Keratinocyte (primary cell): Measurements from ENCODE around the gene MTUS2. TPM values are rescaled to one million over a fixed set of nuclear protein-coding genes. Genes with fewer than 3 reads are reported as not detected.
A peak's percentile ranks its signal among the peaks of the same experiment; 100 is the strongest.

Experiments
- DNase-seq: peaks from one replicate; pipeline ENCODE4 v3.0.0-alpha.2; 2011; ENCODE audit warnings: low read depth, missing footprints, low spot score
- FAIRE-seq: peaks from 2 replicates; lab custom pipeline; 2011; peaks lifted over from hg19 to GRCh38; lab: Jason Lieb, UNC
- H2AFZ ChIP-seq: 2 replicates; pipeline ENCODE4 v1.6.0; 2012; ENCODE audit warnings: low read length, control low read depth, inconsistent platforms; ENCODE audit not compliant: control insufficient read depth
- H3K27ac ChIP-seq: 2 replicates; pipeline ENCODE4 v1.5.1; 2011; ENCODE audit warnings: low read length; ENCODE audit not compliant: control insufficient read depth, insufficient read depth
- H3K27me3 ChIP-seq: 3 replicates; pipeline ENCODE4 v1.6.0; 2011; ENCODE audit warnings: low read length; ENCODE audit not compliant: control insufficient read depth, insufficient read depth; ENCODE audit errors: extremely low read depth
- H3K36me3 ChIP-seq, 2 experiments: 2 replicates in 1 of 2; 3 replicates in 1 of 2; pipeline ENCODE4 v1.5.1; 2011; ENCODE audit warnings: low read length in 2 of 2, mild to moderate bottlenecking in 1 of 2; ENCODE audit not compliant: control insufficient read depth in 2 of 2, insufficient read depth in 2 of 2; ENCODE audit errors: extremely low read depth in 1 of 2
- H3K4me1 ChIP-seq: 3 replicates; pipeline ENCODE4 v1.5.1; 2011; ENCODE audit warnings: low read length; ENCODE audit not compliant: control insufficient read depth, insufficient read depth; ENCODE audit errors: extremely low read depth
- H3K4me2 ChIP-seq: 3 replicates; pipeline ENCODE4 v1.6.0; 2011; ENCODE audit warnings: low read depth, low read length; ENCODE audit not compliant: control insufficient read depth, insufficient read depth; ENCODE audit errors: extremely low read depth
- H3K4me3 ChIP-seq, 3 experiments: fragments of 200-600 bp in 1 of 3; sonication (generic) in 1 of 3; 2 replicates in 2 of 3; 3 replicates in 1 of 3; pipeline ENCODE4 v1.5.1; 2011 to 2016; ENCODE audit warnings: low read length in 3 of 3, mild to moderate bottlenecking in 3 of 3, control low read depth in 2 of 3, inconsistent platforms in 1 of 3, low read depth in 1 of 3, mixed read lengths in 1 of 3, mixed run types in 1 of 3, moderate library complexity in 1 of 3; ENCODE audit not compliant: control insufficient read depth in 2 of 3, insufficient read depth in 2 of 3; ENCODE audit errors: extremely low read depth in 1 of 3
- H3K79me2 ChIP-seq: 2 replicates; pipeline ENCODE4 v1.6.0; 2012; ENCODE audit warnings: low read length; ENCODE audit not compliant: control insufficient read depth, insufficient read depth
- H3K9ac ChIP-seq: 3 replicates; pipeline ENCODE4 v1.6.0; 2011; ENCODE audit warnings: low read length; ENCODE audit not compliant: control insufficient read depth, insufficient read depth; ENCODE audit errors: extremely low read depth
- H3K9me1 ChIP-seq: 3 replicates; pipeline ENCODE4 v1.6.0; 2011; ENCODE audit warnings: low read length; ENCODE audit not compliant: control insufficient read depth, insufficient read depth; ENCODE audit errors: extremely low read depth
- H3K9me3 ChIP-seq: 2 replicates; pipeline ENCODE4 v1.5.1; 2012; ENCODE audit warnings: low read depth, low read length; ENCODE audit not compliant: control insufficient read depth
- H4K20me1 ChIP-seq: 3 replicates; pipeline ENCODE4 v1.6.0; 2011; ENCODE audit warnings: low read length; ENCODE audit not compliant: control insufficient read depth, insufficient read depth; ENCODE audit errors: extremely low read depth
- EZH2 ChIP-seq: IDR thresholded peaks from one replicate; pipeline ENCODE4 v1.6.1; 2012; ENCODE audit warnings: inconsistent platforms, mild to moderate bottlenecking, low read length, moderate library complexity
- dilution Hi-C: fragments of 300-500 bp; cut with MboI; formaldehyde crosslinking; loops from one replicate; pipeline ENCODE4 v1.7.0; 2020; ENCODE audit warnings: low sequenced_read_pairs; ENCODE audit not compliant: extremely low pct_ligation_motif_present
- polyA plus RNA-seq, 5 experiments: library from polyadenylated mRNA; depleted of rRNA in 3 of 5; stranded (reverse) in 3 of 5; stranded (forward) in 1 of 5; unstranded in 1 of 5; fragments of >200 nt; gene quantifications; 1 replicate in 1 of 5; 2 replicates in 3 of 5; 3 replicates in 1 of 5; pipeline versions ENCODE4 v1.2.1 to v1.2.3, GENCODE V29; 2011 to 2012; ENCODE audit warnings: missing spikeins in 2 of 5, low read depth in 1 of 5, low replicate concordance in 1 of 5
- TF ChIP-seq, protein P1 (sequence below), 3 experiments: IDR thresholded peaks in 1 of 3; conservative IDR thresholded peaks in 1 of 3; optimal IDR thresholded peaks in 1 of 3; 2 replicates in 2 of 3; 3 replicates in 1 of 3; pipeline versions ENCODE3 to v1.5.1; 2011; ENCODE audit warnings: low read length in 3 of 3, mild to moderate bottlenecking in 3 of 3, moderate library complexity in 2 of 3, control low read depth in 1 of 3, inconsistent platforms in 1 of 3; ENCODE audit not compliant: insufficient read depth in 2 of 3; ENCODE audit errors: extremely low read depth in 1 of 3

Gene MTUS2
- polyA plus RNA-seq, 1 donor (not counting 4 experiments of a cell fraction or from before 2014, with no cell fraction given), result 0.17 TPM

DNA sequence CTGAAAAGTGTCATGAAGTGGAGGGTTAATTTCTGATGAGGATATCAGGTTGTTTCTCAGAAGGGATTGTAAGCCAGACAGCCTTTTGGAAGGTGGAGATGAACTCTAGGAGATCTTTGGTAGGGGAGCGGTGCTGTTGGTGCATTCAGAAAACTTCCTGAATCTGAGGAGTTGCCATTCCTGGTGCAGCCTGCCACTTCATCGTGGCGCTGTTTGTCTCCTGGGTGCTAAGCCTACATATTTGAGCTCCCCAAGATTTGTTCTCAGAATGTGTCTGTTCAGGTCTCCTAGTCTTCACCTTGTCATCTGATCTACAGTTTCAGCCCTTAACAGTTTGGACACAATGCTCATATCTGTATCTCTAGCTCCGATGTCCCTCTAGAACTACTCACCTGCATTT, 285.6 kb downstream of the MTUS2 start:
- no peak for FAIRE-seq
- H3K4me1 ChIP-seq, result no peaks in the 10 kb centered on the region

DNA sequence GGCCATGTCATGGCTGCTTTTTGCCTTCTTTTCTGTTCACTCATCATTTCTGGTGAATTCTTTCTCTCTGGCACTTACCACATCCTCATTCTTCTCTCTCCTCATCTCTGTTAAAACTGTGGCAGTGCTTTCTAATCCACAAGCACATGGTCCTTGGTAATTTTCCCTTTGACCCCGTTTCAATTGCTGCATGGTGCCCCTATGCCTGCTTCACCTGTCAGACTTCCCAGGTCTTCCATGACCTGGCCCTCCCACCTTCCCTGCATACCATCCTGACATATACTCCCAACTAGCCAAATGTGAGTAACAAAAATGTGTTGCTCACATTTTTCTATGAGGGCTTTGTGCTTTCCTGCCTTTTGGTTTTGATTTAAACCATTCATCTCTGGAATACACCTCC, 286.5 kb downstream of the MTUS2 start:
- Histone ChIP-seq H3K4me3 (no peak overlapping the region), H3K9me3 (no peaks in the 10 kb centered on the region), H2AFZ (no peak overlapping the region), H3K36me3 (no peaks in the 10 kb centered on the region), H3K4me1 (no peaks in the 10 kb centered on the region), H4K20me1 (no peaks in the 10 kb centered on the region), H3K79me2 (no peaks in the 10 kb centered on the region), H3K4me2 (no peak overlapping the region), H3K9me1 (no peaks in the 10 kb centered on the region), H3K27me3 (no peaks in the 10 kb centered on the region), H3K9ac (no peak overlapping the region), H3K27ac (no peak overlapping the region)
- dilution Hi-C loops, result no loop called here
- TF ChIP-seq, protein P1, sequence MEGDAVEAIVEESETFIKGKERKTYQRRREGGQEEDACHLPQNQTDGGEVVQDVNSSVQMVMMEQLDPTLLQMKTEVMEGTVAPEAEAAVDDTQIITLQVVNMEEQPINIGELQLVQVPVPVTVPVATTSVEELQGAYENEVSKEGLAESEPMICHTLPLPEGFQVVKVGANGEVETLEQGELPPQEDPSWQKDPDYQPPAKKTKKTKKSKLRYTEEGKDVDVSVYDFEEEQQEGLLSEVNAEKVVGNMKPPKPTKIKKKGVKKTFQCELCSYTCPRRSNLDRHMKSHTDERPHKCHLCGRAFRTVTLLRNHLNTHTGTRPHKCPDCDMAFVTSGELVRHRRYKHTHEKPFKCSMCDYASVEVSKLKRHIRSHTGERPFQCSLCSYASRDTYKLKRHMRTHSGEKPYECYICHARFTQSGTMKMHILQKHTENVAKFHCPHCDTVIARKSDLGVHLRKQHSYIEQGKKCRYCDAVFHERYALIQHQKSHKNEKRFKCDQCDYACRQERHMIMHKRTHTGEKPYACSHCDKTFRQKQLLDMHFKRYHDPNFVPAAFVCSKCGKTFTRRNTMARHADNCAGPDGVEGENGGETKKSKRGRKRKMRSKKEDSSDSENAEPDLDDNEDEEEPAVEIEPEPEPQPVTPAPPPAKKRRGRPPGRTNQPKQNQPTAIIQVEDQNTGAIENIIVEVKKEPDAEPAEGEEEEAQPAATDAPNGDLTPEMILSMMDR (optimal IDR thresholded peaks at IDR 0.05 in 1 of 3, IDR thresholded peaks at IDR 0.05 in 1 of 3, conservative IDR thresholded peaks at IDR 0.05 in 1 of 3; ENCODE audit: extremely low read depth in 1 of 3, insufficient read depth in 2 of 3, low read length in 3 of 3), result no peak
- no peak for TF ChIP-seq EZH2
- no peak for FAIRE-seq
- no peak for DNase-seq

More for the DNA sequence above, 285.6 kb downstream of the MTUS2 start:
- DNase-seq, result no peak
- Histone ChIP-seq H3K4me3 (no peak overlapping the region), H4K20me1 (no peaks in the 10 kb centered on the region), H3K79me2 (no peaks in the 10 kb centered on the region), H2AFZ (no peak overlapping the region), H3K4me2 (no peak overlapping the region), H3K27ac (no peak overlapping the region), H3K9me1 (no peaks in the 10 kb centered on the region), H3K36me3 (no peaks in the 10 kb centered on the region), H3K9me3 (no peaks in the 10 kb centered on the region), H3K9ac (no peak overlapping the region), H3K27me3 (no peaks in the 10 kb centered on the region)
- TF ChIP-seq, protein P1 (optimal IDR thresholded peaks at IDR 0.05 in 1 of 3, IDR thresholded peaks at IDR 0.05 in 1 of 3, conservative IDR thresholded peaks at IDR 0.05 in 1 of 3; ENCODE audit: extremely low read depth in 1 of 3, insufficient read depth in 2 of 3, low read length in 3 of 3), result peak in 1 of 3 experiments; percentile 20
- no peak for TF ChIP-seq EZH2
- dilution Hi-C loops, result no loop called here
